Tibial artery (tissue), 4 donors: ENCODE results near the gene DMD.

Experiments used
- DNase-seq, 2 donors: peaks; one replicate each; pipeline ENCODE4 v3.0.0-alpha.2; 2019
- H3K27ac ChIP-seq, 2 donors: fragments of 200-600 bp; sonication (generic) in 1 of 2; 1 replicate in 1 of 2; 2 replicates in 1 of 2; pipeline ENCODE4 v1.5.1; 2018 to 2019; ENCODE audit warnings: mild to moderate bottlenecking in 1 of 2
- H3K27me3 ChIP-seq, 2 donors: fragments of 200-600 bp; sonication (generic) in 1 of 2; one replicate each; pipeline versions ENCODE4 v1.5.1 to v1.6.0; 2016 to 2019
- H3K36me3 ChIP-seq, 3 donors: fragments of 200-600 bp; sonication (generic) in 2 of 3; one replicate each; pipeline ENCODE4 v1.5.1; 2016 to 2019; ENCODE audit warnings: mild to moderate bottlenecking in 2 of 3
- H3K4me1 ChIP-seq, 4 donors: fragments of 200-600 bp; sonication (generic) in 2 of 4; 1 replicate in 3 of 4; 2 replicates in 1 of 4; pipeline ENCODE4 v1.5.1; 2016 to 2019
- H3K4me3 ChIP-seq, 2 donors: fragments of 200-600 bp; sonication (generic) in 1 of 2; 1 replicate in 1 of 2; 2 replicates in 1 of 2; pipeline ENCODE4 v1.5.1; 2018 to 2019; ENCODE audit warnings: mild to moderate bottlenecking in 2 of 2
- H3K9me3 ChIP-seq, 3 donors: fragments of 200-600 bp; sonication (generic) in 1 of 3; one replicate each; pipeline ENCODE4 v1.5.1; 2016 to 2019
- CTCF ChIP-seq, 2 experiments: fragments of 200-600 bp in 1 of 2; fragments of 450-650 bp in 1 of 2; IDR thresholded peaks; one replicate each; pipeline ENCODE4 v1.5.1; 2017 to 2019; ENCODE audit warnings: antibody characterized with exemption in 2 of 2, mild to moderate bottlenecking in 1 of 2, moderate library complexity in 1 of 2
- intact Hi-C: fragments of 100-400 bp; cut with DNase I; formaldehyde crosslinking; loops from one replicate; pipeline ENCODE4 v1.15.0; 2023; ENCODE audit warnings: low total_unique reads

The DMD gene

GRCh38 chrX:31449965-31450364 is 1761.4 kb downstream of the DMD start:
- no peak for TF ChIP-seq CTCF (IDR thresholded peaks at IDR 0.05)

GRCh38 chrX:31449081-31449480 is 1762.3 kb downstream of the DMD start:
- H3K4me1 ChIP-seq, result peaks cover 0 to 10% (median 0%) of the 10 kb centered on the region in 4 donors
- no peak overlapping the region for H3K27ac ChIP-seq
- intact Hi-C loops, result no loop called here
- H3K4me3 ChIP-seq, result no peak overlapping the region
- TF ChIP-seq CTCF (IDR thresholded peaks at IDR 0.05), result no peak
- H3K9me3 ChIP-seq, result no peaks in the 10 kb centered on the region
- H3K36me3 ChIP-seq, result no peaks in the 10 kb centered on the region
- no peak for DNase-seq
- H3K27me3 ChIP-seq, result no peaks in the 10 kb centered on the region

More at GRCh38 chrX:31449965-31450364, 1761.4 kb downstream of the DMD start:
- Histone ChIP-seq H3K4me3 (no peak overlapping the region), H3K9me3 (no peaks in the 10 kb centered on the region), H3K27ac (no peak overlapping the region), H3K36me3 (no peaks in the 10 kb centered on the region), H3K4me1 (peaks cover 0 to 10% (median 0%) of the 10 kb centered on the region in 4 donors), H3K27me3 (no peaks in the 10 kb centered on the region)
- DNase-seq, result no peak
- intact Hi-C loops, result no loop called here

GRCh38 chrX:31445542-31445941 is 1765.8 kb downstream of the DMD start:
- Histone ChIP-seq H3K9me3 (no peaks in the 10 kb centered on the region), H3K4me1 (peaks cover 0 to 7% (median 0%) of the 10 kb centered on the region in 4 donors), H3K36me3 (no peaks in the 10 kb centered on the region), H3K4me3 (no peak overlapping the region), H3K27ac (no peak overlapping the region), H3K27me3 (no peaks in the 10 kb centered on the region)
- intact Hi-C loops, result no loop called here
- no peak for TF ChIP-seq CTCF (IDR thresholded peaks at IDR 0.05)
- DNase-seq, result no peak

GRCh38 chrX:31443654-31444053 is 1767.7 kb downstream of the DMD start:
- DNase-seq, result no peak
- Histone ChIP-seq H3K36me3 (no peaks in the 10 kb centered on the region), H3K27ac (no peak overlapping the region), H3K9me3 (no peaks in the 10 kb centered on the region), H3K4me1 (no peaks in the 10 kb centered on the region), H3K4me3 (no peak overlapping the region), H3K27me3 (no peaks in the 10 kb centered on the region)
- no peak for TF ChIP-seq CTCF (IDR thresholded peaks at IDR 0.05)
- intact Hi-C loops, result no loop called here

GRCh38 chrX:31440546-31440945 is 1770.8 kb downstream of the DMD start:
- TF ChIP-seq CTCF (IDR thresholded peaks at IDR 0.05), result no peak
- Histone ChIP-seq H3K36me3 (no peaks in the 10 kb centered on the region), H3K27ac (no peak overlapping the region), H3K4me3 (no peak overlapping the region), H3K27me3 (no peaks in the 10 kb centered on the region), H3K4me1 (no peaks in the 10 kb centered on the region), H3K9me3 (no peaks in the 10 kb centered on the region)
- DNase-seq, result no peak
- intact Hi-C loops, result no loop called here

- H3K4me1 ChIP-seq, result no peaks in the 10 kb centered on the region
- H3K4me3 ChIP-seq, result no peak overlapping the region
- H3K27me3 ChIP-seq, result no peaks in the 10 kb centered on the region
- no peak for DNase-seq
- H3K27ac ChIP-seq, result no peak overlapping the region
- H3K9me3 ChIP-seq, result no peaks in the 10 kb centered on the region
- H3K36me3 ChIP-seq, result no peaks in the 10 kb centered on the region
- intact Hi-C loops, result no loop called here
- no peak for TF ChIP-seq CTCF (IDR thresholded peaks at IDR 0.05)
Observed at GRCh38 chrX:31436424-31436823, 1774.9 kb downstream of the DMD start.
